Caco-2 (cell line): ENCODE results near the gene PTAFR. TPM values are rescaled to one million over a fixed set of nuclear protein-coding genes. Genes with fewer than 3 reads are reported as not detected.

Experiments used
- BruUV-seq: library from RNA; stranded (reverse); fragments of 400-500 nt; replicated peaks from 2 replicates; lab custom pipeline; 2021; lab: Mats Ljungman, UMichigan
- CTCF ChIA-PET: fragments of 300-600 bp; sonication (Branson Sonifier 250); formaldehyde crosslinking; loops from one replicate; lab custom pipeline; 2022; ENCODE audit warnings: antibody characterized with exemption; lab: Charles Lee
- POLR2A ChIA-PET: fragments of 300-600 bp; sonication (Branson Sonifier 250); formaldehyde crosslinking; loops from one replicate; lab custom pipeline; 2022; ENCODE audit warnings: antibody characterized with exemption; lab: Charles Lee
- DNase-seq, 2 experiments: peaks; one replicate each; pipeline versions ENCODE4 v3.0.0 to v3.0.0-alpha.2; 2020 to 2022
- H3K27me3 ChIP-seq: replicated peaks from 2 replicates; pipeline ENCODE4 v1.6.0; 2011; ENCODE audit warnings: low read length; ENCODE audit not compliant: control insufficient read depth, insufficient read depth
- H3K36me3 ChIP-seq: 2 replicates; pipeline ENCODE4 v1.5.1; 2011; ENCODE audit warnings: low read length; ENCODE audit not compliant: control insufficient read depth, insufficient read depth
- H3K4me1 ChIP-seq: fragments of 250-450 bp; sonication (Bioruptor Pico); 2 replicates; pipeline ENCODE4 v1.5.1; 2020; ENCODE audit warnings: mild to moderate bottlenecking
- H3K4me3 ChIP-seq: 2 replicates; pipeline ENCODE4 v1.5.1; 2011; ENCODE audit warnings: low read depth, mild to moderate bottlenecking, control low read depth, low read length
- H3K9me3 ChIP-seq: fragments of 250-450 bp; sonication (Bioruptor Pico); 2 replicates; pipeline ENCODE4 v1.5.1; 2020; ENCODE audit warnings: mild to moderate bottlenecking, moderate library complexity
- H3K27ac Mint-ChIP-seq: one replicate; pipeline ENCODE4 v1.8.0; 2022; ENCODE audit warnings: mixed read lengths; ENCODE audit not compliant: unreplicated experiment
- H3K27me3 Mint-ChIP-seq: one replicate; pipeline ENCODE4 v1.8.0; 2022; ENCODE audit warnings: mixed read lengths; ENCODE audit not compliant: insufficient read depth, unreplicated experiment
- H3K36me3 Mint-ChIP-seq: one replicate; pipeline ENCODE4 v1.8.0; 2022; ENCODE audit warnings: mild to moderate bottlenecking, mixed read lengths; ENCODE audit not compliant: insufficient read depth, unreplicated experiment
- H3K4me1 Mint-ChIP-seq: one replicate; pipeline ENCODE4 v1.8.0; 2022; ENCODE audit warnings: low read depth, mixed read lengths; ENCODE audit not compliant: unreplicated experiment
- H3K4me3 Mint-ChIP-seq: one replicate; pipeline ENCODE4 v1.8.0; 2022; ENCODE audit warnings: mild to moderate bottlenecking, moderate library complexity, mixed read lengths; ENCODE audit not compliant: unreplicated experiment
- H3K9me3 Mint-ChIP-seq: one replicate; pipeline ENCODE4 v1.8.0; 2022; ENCODE audit warnings: mixed read lengths; ENCODE audit not compliant: unreplicated experiment
- intact Hi-C: fragments of 100-400 bp; cut with micrococcal nuclease; formaldehyde crosslinking; loops from one replicate; pipeline ENCODE4 v1.10.0; 2022; ENCODE audit not compliant: unreplicated experiment
- total RNA-seq: library from RNA; stranded (reverse); gene quantifications from 2 replicates; pipeline ENCODE4 v1.2.3, GENCODE V29; 2022
- TF ChIP-seq, protein P1 (sequence below), 2 experiments: fragments of 200-600 bp in 1 of 2; IDR thresholded peaks; 1 replicate in 1 of 2; 2 replicates in 1 of 2; pipeline versions ENCODE4 v1.5.1 to v1.8.0; 2011 to 2022; ENCODE audit warnings: antibody characterized with exemption in 1 of 2, control low read depth in 1 of 2, inconsistent platforms in 1 of 2, low read depth in 1 of 2, low read length in 1 of 2, mild to moderate bottlenecking in 1 of 2, moderate library complexity in 1 of 2; ENCODE audit not compliant: insufficient read depth in 1 of 2, severe bottlenecking in 1 of 2, unreplicated experiment in 1 of 2

Gene PTAFR
- total RNA-seq, 1 experiment from 2014 or later = 0.32 TPM

DNA sequence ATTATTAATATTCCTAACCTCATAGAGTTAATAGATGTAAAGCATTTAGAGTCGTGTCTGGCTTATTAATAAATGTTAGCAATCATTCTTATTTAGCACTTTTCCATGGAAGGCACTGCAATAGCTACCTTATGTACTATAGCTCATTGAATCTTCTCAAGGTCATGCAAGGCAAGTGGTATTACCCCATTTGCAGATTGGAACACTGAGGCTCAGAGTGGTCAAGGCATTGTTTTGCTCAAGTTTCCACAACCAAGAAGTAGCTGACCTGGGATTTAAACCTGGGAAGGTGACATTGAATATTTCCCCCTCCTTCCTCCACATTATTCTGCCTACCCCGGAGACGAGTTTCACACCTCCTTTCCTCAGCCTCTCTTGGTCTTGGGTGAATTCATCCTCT, 50.3 kb downstream of the PTAFR start:
- DNase-seq = no peak
- Mint-ChIP-seq H3K9me3 (no peaks in the 10 kb centered on the region), H3K36me3 (no peaks in the 10 kb centered on the region), H3K4me3 (no peak overlapping the region), H3K4me1 (no peaks in the 10 kb centered on the region), H3K27me3 (no peaks in the 10 kb centered on the region), H3K27ac (no peak overlapping the region)
- ChIA-PET POLR2A (no interaction called here), CTCF (no interaction called here)
- Histone ChIP-seq H3K4me1 (no peaks in the 10 kb centered on the region), H3K9me3 (no peaks in the 10 kb centered on the region), H3K4me3 (no peak overlapping the region), H3K27me3 (no peaks in the 10 kb centered on the region), H3K36me3 (no peaks in the 10 kb centered on the region)
- TF ChIP-seq, protein P1, sequence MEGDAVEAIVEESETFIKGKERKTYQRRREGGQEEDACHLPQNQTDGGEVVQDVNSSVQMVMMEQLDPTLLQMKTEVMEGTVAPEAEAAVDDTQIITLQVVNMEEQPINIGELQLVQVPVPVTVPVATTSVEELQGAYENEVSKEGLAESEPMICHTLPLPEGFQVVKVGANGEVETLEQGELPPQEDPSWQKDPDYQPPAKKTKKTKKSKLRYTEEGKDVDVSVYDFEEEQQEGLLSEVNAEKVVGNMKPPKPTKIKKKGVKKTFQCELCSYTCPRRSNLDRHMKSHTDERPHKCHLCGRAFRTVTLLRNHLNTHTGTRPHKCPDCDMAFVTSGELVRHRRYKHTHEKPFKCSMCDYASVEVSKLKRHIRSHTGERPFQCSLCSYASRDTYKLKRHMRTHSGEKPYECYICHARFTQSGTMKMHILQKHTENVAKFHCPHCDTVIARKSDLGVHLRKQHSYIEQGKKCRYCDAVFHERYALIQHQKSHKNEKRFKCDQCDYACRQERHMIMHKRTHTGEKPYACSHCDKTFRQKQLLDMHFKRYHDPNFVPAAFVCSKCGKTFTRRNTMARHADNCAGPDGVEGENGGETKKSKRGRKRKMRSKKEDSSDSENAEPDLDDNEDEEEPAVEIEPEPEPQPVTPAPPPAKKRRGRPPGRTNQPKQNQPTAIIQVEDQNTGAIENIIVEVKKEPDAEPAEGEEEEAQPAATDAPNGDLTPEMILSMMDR (IDR thresholded peaks at IDR 0.05; ENCODE audit: insufficient read depth in 1 of 2, low read depth in 1 of 2, low read length in 1 of 2, severe bottlenecking in 1 of 2, unreplicated experiment in 1 of 2) = no peak
- intact Hi-C loops = no loop called here
- no TSS peak for BruUV-seq

DNA sequence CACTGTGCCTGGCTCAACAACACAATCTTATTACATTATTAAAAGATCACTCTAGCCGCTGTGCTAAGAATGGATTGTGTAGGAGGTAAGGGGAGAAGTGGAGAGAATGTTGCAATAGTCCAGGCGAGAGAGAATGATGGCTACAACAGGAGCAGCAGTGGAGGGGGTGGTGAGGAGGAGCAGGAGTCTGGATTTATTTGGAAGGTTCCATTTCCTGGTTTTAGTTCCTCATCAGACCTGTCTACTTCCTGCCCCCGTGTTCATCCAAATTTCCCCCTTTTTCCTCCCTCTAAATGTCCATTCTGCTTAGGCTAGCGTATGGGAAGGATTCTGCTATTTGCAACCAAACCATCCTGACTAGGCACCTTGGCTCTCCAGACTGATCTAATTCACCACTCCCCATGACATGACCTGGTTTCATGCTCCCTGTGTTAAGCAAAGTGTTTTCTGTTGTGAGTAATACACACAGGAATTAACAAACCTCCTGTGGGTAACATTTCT, 53.0 kb downstream of the PTAFR start:
- H3K27me3 Mint-ChIP-seq = no peaks in the 10 kb centered on the region
- BruUV-seq = no TSS peak
- no peak overlapping the region for H3K27ac Mint-ChIP-seq
- no peak overlapping the region for H3K4me3 ChIP-seq
- H3K27me3 ChIP-seq = no peaks in the 10 kb centered on the region
- TF ChIP-seq, protein P1 (IDR thresholded peaks at IDR 0.05; ENCODE audit: insufficient read depth in 1 of 2, low read depth in 1 of 2, low read length in 1 of 2, severe bottlenecking in 1 of 2, unreplicated experiment in 1 of 2) = no peak
- no peaks in the 10 kb centered on the region for H3K9me3 ChIP-seq
- H3K4me1 Mint-ChIP-seq = no peaks in the 10 kb centered on the region
- ChIA-PET CTCF (no interaction called here), POLR2A (no interaction called here)
- no peaks in the 10 kb centered on the region for H3K36me3 ChIP-seq
- no peaks in the 10 kb centered on the region for H3K4me1 ChIP-seq
- no peaks in the 10 kb centered on the region for H3K36me3 Mint-ChIP-seq
- intact Hi-C loops = no loop called here
- DNase-seq = no peak
- no peak overlapping the region for H3K4me3 Mint-ChIP-seq
- no peaks in the 10 kb centered on the region for H3K9me3 Mint-ChIP-seq

DNA sequence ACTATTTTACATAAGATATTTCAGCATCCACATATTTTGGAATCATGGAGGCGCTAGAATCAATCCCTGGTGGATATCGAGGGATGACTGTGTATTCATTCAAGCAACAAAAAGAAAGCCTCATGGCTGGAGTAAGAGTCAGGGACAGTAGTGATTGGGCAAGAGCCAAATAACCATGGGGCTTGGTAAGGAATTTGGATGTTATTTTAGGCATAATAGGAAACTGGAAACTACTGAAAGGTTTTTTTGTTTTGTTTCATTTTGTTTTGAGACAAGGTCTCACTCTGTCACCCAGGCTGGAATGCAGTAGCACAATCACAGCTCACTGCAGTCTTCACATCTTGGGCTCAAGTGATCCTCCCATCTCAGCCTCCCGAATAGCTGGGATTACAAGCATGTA, 54.3 kb downstream of the PTAFR start:
- TF ChIP-seq, protein P1 (IDR thresholded peaks at IDR 0.05; ENCODE audit: insufficient read depth in 1 of 2, low read depth in 1 of 2, low read length in 1 of 2, severe bottlenecking in 1 of 2, unreplicated experiment in 1 of 2) = no peak
- Histone ChIP-seq H3K4me3 (no peak overlapping the region), H3K4me1 (no peaks in the 10 kb centered on the region), H3K27me3 (no peaks in the 10 kb centered on the region), H3K36me3 (no peaks in the 10 kb centered on the region), H3K9me3 (no peaks in the 10 kb centered on the region)
- Mint-ChIP-seq H3K36me3 (no peaks in the 10 kb centered on the region), H3K27me3 (no peaks in the 10 kb centered on the region), H3K4me1 (no peaks in the 10 kb centered on the region), H3K27ac (no peak overlapping the region), H3K9me3 (no peaks in the 10 kb centered on the region), H3K4me3 (no peak overlapping the region)
- DNase-seq = no peak
- intact Hi-C loops = no loop called here
- BruUV-seq = no TSS peak
- CTCF ChIA-PET = no interaction called here
- POLR2A ChIA-PET = no interaction called here
